Body of pancreas (tissue), 4 donors: ENCODE results near the gene SLC38A8. TPM values are rescaled to one million over a fixed set of nuclear protein-coding genes. Genes with fewer than 3 reads are reported as not detected.

Experiments
- ATAC-seq: fragments of 150-250 bp; one replicate; pipeline ENCODE4 v1.9.1; 2016
- DNase-seq, 4 donors: peaks; one replicate each; pipeline ENCODE4 v3.0.0-alpha.2; 2019
- H3K27ac ChIP-seq, 4 donors: fragments of 200-600 bp; sonication (generic); 1 replicate in 3 of 4; 2 replicates in 1 of 4; pipeline versions ENCODE4 v1.5.1 to v1.6.1; 2016 to 2019; ENCODE audit warnings: mild to moderate bottlenecking in 1 of 4, mixed read lengths in 1 of 4, moderate library complexity in 1 of 4
- H3K27me3 ChIP-seq, 2 donors: fragments of 200-600 bp; sonication (generic); one replicate each; pipeline ENCODE4 v1.6.0; 2016; ENCODE audit warnings: mild to moderate bottlenecking in 1 of 2
- H3K36me3 ChIP-seq, 2 donors: fragments of 200-600 bp; sonication (generic); replicated peaks in 1 of 2; 2 replicates each; pipeline ENCODE4 v1.5.1; 2016; ENCODE audit warnings: low read depth in 2 of 2; ENCODE audit not compliant: insufficient read depth in 1 of 2
- H3K4me1 ChIP-seq: fragments of 200-600 bp; sonication (generic); one replicate; pipeline ENCODE4 v1.6.0; 2016
- H3K4me3 ChIP-seq, 2 donors: fragments of 200-600 bp; sonication (generic); 1 replicate in 1 of 2; 2 replicates in 1 of 2; pipeline ENCODE4 v1.5.1; 2016 to 2019
- H3K9me3 ChIP-seq, 3 donors: fragments of 200-600 bp; sonication (generic); 1 replicate in 2 of 3; 2 replicates in 1 of 3; pipeline ENCODE4 v1.5.1; 2016
- POLR2A ChIP-seq, 3 donors: fragments of 450-650 bp; IDR thresholded peaks; one replicate each; pipeline ENCODE4 v1.6.1; 2016; ENCODE audit warnings: antibody characterized with exemption in 3 of 3, mild to moderate bottlenecking in 2 of 3
- WGBS, 2 donors: methylation state at CpG; one replicate each; pipeline ENCODE4 v1.1.5; 2017; 5-methylcytosine and 5-hydroxymethylcytosine counted together
- intact Hi-C: fragments of 100-400 bp; cut with DNase I; formaldehyde crosslinking; loops from one replicate; pipeline ENCODE4 v1.15.1; 2023
- total RNA-seq, 2 donors: library from RNA; depleted of rRNA; stranded (reverse); fragments of >200 nt; gene quantifications; one replicate each; pipeline ENCODE4 v1.1.0, GENCODE V29; 2016
- TF ChIP-seq, protein P1 (sequence below), 7 experiments: fragments of 450-650 bp in 4 of 7; fragments of 200-600 bp in 3 of 7; sonication (generic) in 3 of 7; IDR thresholded peaks; one replicate each; pipeline ENCODE4 v1.5.1; 2016 to 2019; ENCODE audit warnings: antibody characterized with exemption in 7 of 7

Gene SLC38A8
- total RNA-seq, 2 donors from 2014 or later = not detected

GRCh38 chr16:83996481-83997252 is 45.9 kb downstream of the SLC38A8 start:
- intact Hi-C loops = no loop called here
- no peak overlapping the region for H3K27ac ChIP-seq
- no peak overlapping the region for H3K4me3 ChIP-seq
- ATAC-seq (no peak), DNase-seq (no peak)
- H3K36me3 ChIP-seq = no peaks in the 10 kb centered on the region
- peaks cover 11% of the 10 kb centered on the region for H3K4me1 ChIP-seq
- H3K27me3 ChIP-seq = no peaks in the 10 kb centered on the region
- H3K9me3 ChIP-seq = no peaks in the 10 kb centered on the region
- WGBS, 2 donors = 79 to 82% methylated on average over 10 to 15 of the region's 15 CpGs
- TF ChIP-seq, protein P1, sequence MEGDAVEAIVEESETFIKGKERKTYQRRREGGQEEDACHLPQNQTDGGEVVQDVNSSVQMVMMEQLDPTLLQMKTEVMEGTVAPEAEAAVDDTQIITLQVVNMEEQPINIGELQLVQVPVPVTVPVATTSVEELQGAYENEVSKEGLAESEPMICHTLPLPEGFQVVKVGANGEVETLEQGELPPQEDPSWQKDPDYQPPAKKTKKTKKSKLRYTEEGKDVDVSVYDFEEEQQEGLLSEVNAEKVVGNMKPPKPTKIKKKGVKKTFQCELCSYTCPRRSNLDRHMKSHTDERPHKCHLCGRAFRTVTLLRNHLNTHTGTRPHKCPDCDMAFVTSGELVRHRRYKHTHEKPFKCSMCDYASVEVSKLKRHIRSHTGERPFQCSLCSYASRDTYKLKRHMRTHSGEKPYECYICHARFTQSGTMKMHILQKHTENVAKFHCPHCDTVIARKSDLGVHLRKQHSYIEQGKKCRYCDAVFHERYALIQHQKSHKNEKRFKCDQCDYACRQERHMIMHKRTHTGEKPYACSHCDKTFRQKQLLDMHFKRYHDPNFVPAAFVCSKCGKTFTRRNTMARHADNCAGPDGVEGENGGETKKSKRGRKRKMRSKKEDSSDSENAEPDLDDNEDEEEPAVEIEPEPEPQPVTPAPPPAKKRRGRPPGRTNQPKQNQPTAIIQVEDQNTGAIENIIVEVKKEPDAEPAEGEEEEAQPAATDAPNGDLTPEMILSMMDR (IDR thresholded peaks at IDR 0.05) = no peak
- TF ChIP-seq POLR2A (IDR thresholded peaks at IDR 0.05) = no peak

GRCh38 chr16:83995754-83996153 is 46.8 kb downstream of the SLC38A8 start:
- Histone ChIP-seq H3K4me1 (peaks cover 11% of the 10 kb centered on the region), H3K9me3 (no peaks in the 10 kb centered on the region), H3K4me3 (no peak overlapping the region), H3K27ac (no peak overlapping the region), H3K27me3 (no peaks in the 10 kb centered on the region), H3K36me3 (no peaks in the 10 kb centered on the region)
- DNase-seq = peak; percentile 25 to 63 (median 58)
- ATAC-seq = peak; percentile 45
- TF ChIP-seq, protein P1 (IDR thresholded peaks at IDR 0.05) = no peak
- no peak for TF ChIP-seq POLR2A (IDR thresholded peaks at IDR 0.05)
- WGBS, 2 donors = 27 to 52% methylated on average over 6 to 21 of the region's 21 CpGs
- intact Hi-C loops = no loop called here

GRCh38 chr16:83994703-83995102 is 47.9 kb downstream of the SLC38A8 start:
- Histone ChIP-seq H3K36me3 (no peaks in the 10 kb centered on the region), H3K4me1 (peaks cover 11% of the 10 kb centered on the region), H3K4me3 (no peak overlapping the region), H3K27ac (no peak overlapping the region), H3K9me3 (no peaks in the 10 kb centered on the region), H3K27me3 (no peaks in the 10 kb centered on the region)
- no peak for ATAC-seq
- intact Hi-C loops = no loop called here
- TF ChIP-seq, protein P1 (IDR thresholded peaks at IDR 0.05) = no peak
- no peak for TF ChIP-seq POLR2A (IDR thresholded peaks at IDR 0.05)
- no peak for DNase-seq
- WGBS, 2 donors = 78 to 91% methylated on average over 11 to 13 of the region's 13 CpGs

DNA sequence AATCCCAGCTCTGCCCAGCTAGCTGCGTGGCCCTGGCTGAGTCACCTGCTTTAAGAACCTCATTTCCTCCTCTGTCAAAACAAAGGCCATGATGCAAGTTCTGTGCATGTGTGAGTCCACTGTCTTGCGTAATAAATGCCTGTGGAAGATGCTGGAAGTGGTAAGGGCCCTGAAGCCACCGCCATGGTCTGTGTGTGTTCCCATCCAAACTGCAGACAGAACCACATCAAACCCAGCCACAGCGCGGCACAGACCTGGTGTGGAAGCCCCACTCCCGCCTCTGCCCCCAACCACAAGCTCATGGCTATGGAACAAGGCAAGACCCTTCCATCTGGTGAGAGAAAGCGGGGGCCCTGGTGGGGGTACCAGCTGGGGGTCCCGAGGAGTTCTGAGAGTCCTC is 48.5 kb downstream of the SLC38A8 start:
- ATAC-seq = no peak
- Histone ChIP-seq H3K27ac (no peak overlapping the region), H3K9me3 (no peaks in the 10 kb centered on the region), H3K4me1 (peaks cover 17% of the 10 kb centered on the region), H3K4me3 (no peak overlapping the region), H3K27me3 (no peaks in the 10 kb centered on the region), H3K36me3 (no peaks in the 10 kb centered on the region)
- intact Hi-C loops = no loop called here
- 76 to 90% methylated on average over 2 to 8 of the region's 8 CpGs for WGBS, 2 donors
- TF ChIP-seq POLR2A (IDR thresholded peaks at IDR 0.05) = no peak
- TF ChIP-seq, protein P1 (IDR thresholded peaks at IDR 0.05) = no peak
- peak in 1 of 4 donors; percentile 48 for DNase-seq

- peak; percentile 79 for ATAC-seq
- H3K27me3 ChIP-seq = no peaks in the 10 kb centered on the region
- intact Hi-C loops = no loop called here
- peaks cover 20% of the 10 kb centered on the region for H3K4me1 ChIP-seq
- DNase-seq = peak; percentile 71 to 88 (median 82)
- H3K4me3 ChIP-seq = no peak overlapping the region
- H3K9me3 ChIP-seq = no peaks in the 10 kb centered on the region
- WGBS, 2 donors = 52 to 64% methylated on average over 6 of the region's 6 CpGs
- no peaks in the 10 kb centered on the region for H3K36me3 ChIP-seq
- H3K27ac ChIP-seq = peak overlapping the region in 1 of 4 donors; percentile 9
- TF ChIP-seq, protein P1 (IDR thresholded peaks at IDR 0.05) = no peak
- no peak for TF ChIP-seq POLR2A (IDR thresholded peaks at IDR 0.05)
Observed at GRCh38 chr16:83992624-83993023, 50.0 kb downstream of the SLC38A8 start.
